HG03097 (cell line): Measurements from ENCODE around the gene GRK5.

Experiments
- ATAC-seq: cut with Tn5 transposase; IDR thresholded peaks from one replicate; pipeline ENCODE4 v1.9.1; 2021; ENCODE audit not compliant: unreplicated experiment, low FRiP score

The GRK5 gene

GRCh38 chr10:119495021-119495505, 287.7 kb downstream of the GRK5 start:
- ATAC-seq = no peak

DNA sequence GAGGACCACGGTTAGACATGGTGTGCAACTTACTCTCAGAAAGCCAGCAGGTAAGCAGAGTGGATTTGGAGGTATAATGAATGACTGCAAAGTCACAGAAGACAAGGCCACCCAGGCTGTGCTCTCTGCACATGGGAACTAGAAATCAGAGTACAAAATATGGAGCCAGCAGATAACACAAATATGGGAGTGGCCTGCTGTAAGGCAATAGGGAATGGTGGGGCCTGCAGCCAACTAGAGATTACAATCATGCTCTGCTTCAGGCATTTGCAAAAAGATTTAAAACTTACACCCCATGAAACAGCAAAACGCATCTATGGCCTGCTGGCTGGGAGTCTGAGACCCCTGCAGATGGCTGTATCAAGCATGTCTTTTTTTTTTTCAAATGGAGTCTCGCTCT, 288.2 kb downstream of the GRK5 start:
- ATAC-seq = no peak

GRCh38 chr10:119496273-119496672, 288.9 kb downstream of the GRK5 start:
- ATAC-seq = peak; percentile 75

DNA sequence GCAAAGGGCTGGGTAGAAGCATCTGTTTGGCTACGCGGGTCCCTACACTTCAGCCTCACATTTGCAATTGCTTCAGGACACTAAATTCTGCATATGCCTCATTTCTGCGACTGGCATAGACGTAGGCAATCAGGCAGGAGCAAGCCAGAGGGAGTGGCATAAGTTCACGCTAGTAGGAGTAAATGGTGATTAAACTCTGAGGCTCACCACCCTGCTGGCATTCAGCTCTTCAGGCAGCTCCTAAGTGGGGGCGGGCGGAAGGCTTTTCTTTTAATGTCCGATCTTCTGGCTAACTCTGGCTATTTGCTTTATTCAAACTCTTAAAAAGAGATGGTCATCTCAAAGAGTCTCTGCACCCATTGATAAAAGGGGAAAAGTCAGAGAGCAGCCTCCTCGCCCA, 289.9 kb downstream of the GRK5 start:
- ATAC-seq = no peak

DNA sequence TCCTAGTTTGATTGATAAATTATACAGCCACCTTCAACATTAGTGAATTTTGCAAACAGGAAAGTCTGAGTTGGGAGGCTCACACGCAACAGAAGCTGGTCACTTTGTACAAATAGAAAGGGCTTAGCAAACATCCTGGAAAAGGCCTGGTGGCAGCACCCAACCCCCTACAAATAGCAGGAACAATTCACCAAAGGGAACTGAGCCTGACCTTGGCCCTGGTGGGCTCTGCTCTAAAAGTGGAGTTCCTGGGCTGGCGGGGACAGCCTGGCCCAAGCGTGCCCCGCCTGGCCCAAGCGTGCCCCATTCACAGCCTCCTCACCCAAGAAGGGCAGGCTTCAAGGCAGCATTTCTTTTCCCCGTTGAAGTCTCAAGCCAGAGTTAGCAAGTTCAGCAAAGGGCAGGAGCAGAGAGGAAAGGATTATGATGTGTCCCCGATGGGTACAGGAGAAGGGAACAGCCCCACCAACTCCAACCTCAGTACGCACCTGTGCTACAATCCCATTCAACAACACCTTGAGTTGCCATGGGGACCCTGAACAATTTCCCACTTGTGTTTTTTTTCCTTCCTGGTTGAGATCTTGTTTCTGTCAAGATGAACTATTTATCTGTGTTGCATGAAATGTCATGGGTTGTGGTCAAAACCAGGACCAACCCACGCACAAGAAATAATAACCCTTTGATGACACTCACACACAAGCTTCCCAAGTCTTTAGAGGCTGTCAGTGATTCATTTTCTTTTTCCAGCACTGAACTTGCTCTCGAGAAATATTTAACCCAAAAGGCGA, 291.7 kb downstream of the GRK5 start:
- no peak for ATAC-seq

- ATAC-seq = no peak
Observed at GRCh38 chr10:119499677-119500002, 292.3 kb downstream of the GRK5 start.

DNA sequence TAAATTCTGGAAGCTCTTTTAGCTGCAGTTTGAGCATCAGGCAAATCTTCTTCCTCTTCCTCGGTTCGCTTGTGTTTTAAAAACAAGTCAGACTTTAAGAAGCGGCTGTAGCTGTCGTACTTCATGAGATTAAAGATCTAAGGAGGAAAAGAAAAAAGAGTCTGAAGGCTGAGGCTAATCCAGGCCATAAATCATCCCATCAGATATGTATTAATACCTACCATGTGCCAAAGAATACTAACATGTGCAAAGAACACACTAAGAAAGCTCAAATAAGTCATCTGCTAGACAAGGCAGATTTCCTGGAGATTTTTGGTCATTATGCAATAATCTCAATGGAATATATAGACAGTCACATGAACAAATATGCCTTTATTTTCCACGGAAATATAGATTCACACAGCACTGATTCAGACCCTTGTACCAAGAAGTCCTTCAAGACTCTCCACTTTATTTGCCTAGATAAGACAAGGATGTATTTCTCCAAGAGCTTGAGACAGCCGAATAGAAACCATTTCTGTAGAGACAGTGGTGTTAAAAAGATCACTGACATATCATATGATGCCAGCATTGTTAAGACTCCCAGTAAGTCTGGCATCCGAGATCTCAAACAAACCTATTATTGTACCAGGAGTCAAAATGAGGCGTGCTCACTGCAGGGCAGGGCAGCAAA, 292.9 kb downstream of the GRK5 start:
- no peak for ATAC-seq

GRCh38 chr10:119500821-119501220, 293.4 kb downstream of the GRK5 start:
- ATAC-seq = no peak

DNA sequence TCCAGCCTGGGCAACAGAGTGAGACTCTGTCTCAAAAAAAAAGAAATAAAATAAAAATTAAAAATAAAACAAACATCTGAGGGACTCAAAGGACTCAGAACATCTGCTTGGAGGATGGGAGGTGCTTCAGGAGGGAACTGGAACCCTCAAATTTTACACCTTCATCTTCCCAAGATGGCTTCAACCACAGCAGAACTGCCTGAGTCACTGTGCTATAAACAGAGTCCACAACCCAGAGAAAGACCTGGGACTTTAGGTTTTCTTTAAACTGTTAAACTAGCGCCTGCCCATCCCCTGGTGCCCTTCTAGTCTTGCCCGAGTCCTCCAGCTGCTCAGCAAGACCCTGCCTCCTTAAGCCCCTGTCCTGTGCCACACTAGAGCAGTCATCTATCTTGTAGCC, 294.3 kb downstream of the GRK5 start:
- no peak for ATAC-seq

GRCh38 chr10:119502209-119502608, 294.8 kb downstream of the GRK5 start:
- ATAC-seq = peak; percentile 56

DNA sequence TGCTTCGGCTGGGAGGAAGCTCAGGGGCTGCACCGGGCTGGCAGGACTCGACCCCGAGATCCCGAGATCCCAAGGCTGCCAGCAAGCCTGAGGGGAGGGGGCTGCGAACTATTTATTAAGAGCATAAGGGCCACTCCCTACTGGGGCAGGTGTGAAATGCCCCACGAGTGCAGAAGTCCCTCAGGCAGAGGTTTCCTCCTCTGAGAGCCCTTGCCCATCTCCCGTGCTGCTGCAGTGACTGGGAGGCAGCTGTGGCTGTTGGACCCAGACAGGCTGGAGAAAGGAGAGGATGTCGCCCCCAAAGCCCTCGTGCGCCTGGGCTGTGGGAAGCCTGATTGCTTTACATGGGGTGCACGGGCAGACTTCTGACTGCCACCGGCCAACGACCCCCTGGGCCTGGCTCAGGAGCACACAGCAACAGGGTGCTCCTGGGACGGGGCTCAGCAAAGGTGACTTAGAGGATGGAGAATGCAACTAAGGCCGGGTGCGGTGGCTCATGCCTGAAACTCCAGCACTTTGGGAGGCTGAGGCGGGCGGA, 295.3 kb downstream of the GRK5 start:
- no peak for ATAC-seq

DNA sequence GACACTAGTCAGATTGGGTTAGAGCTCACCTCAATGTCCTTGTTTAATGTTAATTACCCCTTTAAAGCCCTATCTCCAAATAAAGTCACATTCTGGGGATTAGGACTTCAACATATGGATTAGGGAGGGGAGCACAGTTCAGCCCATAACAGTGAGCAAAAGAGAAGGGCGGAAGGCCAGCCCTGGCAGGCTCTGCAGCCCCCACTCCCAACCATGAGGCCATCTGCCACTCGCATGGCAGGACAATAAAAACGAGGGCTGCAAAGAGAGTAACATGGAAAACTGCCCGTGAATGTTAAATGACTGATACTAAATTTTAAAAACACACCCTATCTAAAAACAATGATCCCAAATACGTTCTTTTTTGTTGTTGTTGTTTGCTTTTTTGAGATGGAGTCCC, 296.4 kb downstream of the GRK5 start:
- no peak for ATAC-seq

DNA sequence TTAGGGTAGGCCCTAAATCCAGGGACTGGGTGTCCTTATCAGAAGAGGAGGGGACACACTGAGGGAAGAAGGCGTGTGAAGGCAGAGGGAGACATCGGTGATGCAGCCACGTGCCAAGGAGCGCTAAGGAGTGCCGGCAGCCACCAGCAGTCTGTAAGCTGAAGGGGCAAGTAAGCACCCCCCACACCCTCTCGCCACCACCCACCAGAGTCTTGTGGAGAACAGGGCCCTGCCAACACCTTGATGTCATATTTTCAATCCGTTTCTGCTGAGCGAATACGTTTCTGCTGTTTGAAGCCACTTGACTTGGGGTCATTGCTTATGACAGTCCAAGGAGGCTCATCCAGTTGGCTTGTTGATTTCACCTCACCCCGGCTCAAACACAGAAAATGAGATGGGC, 297.3 kb downstream of the GRK5 start:
- no peak for ATAC-seq

DNA sequence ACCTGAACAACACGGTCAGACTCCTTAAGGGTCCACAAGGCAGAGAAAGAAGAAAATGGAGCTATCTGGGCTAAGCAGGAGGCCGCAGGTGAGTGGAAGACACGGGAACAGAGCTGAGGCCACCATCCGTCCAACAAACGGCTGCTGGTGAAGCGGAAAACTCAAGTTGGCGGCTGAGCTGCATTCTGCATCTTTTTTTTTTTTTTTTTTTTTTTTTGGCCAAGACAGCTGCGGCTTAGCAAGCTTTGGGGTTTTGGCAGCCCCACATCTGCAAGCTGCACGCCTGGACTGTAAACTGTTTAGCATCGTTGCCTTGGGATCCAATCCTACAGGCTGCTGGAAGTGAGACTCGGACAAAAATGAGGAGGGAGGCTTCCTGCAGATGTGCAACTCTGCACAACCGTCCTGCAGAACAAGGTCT, 297.8 kb downstream of the GRK5 start:
- ATAC-seq = no peak
